M059J (cell line): ENCODE measurements around the gene UNG. TPM values are rescaled to one million over a fixed set of nuclear protein-coding genes. Genes with fewer than 3 reads are reported as not detected.
A peak's percentile ranks its signal among the peaks of the same experiment; 100 is the strongest.

ENCODE experiments used
- DNase-seq: peaks from one replicate; pipeline ENCODE4 v3.0.0-alpha.2; 2012; ENCODE audit warnings: low read depth
- total RNA-seq: library from RNA; depleted of rRNA; stranded (reverse); fragments of >200 nt; shearing (Covaris generic); gene quantifications from 2 replicates; pipeline ENCODE4 v1.2.3, GENCODE V29; 2014; rRNA removed

UNG gene
- total RNA-seq, 1 experiment from 2014 or later: 72.3 TPM

- peak; percentile 86 for DNase-seq
Observed at GRCh38 chr12:109154451-109155438, 57.3 kb downstream of the UNG start.

GRCh38 chr12:109156036-109156435, 58.6 kb downstream of the UNG start:
- DNase-seq: no peak

- no peak for DNase-seq
Observed at GRCh38 chr12:109156586-109156985, 59.2 kb downstream of the UNG start.

- DNase-seq: no peak
Observed at GRCh38 chr12:109157986-109158385, 60.6 kb downstream of the UNG start.

GRCh38 chr12:109160433-109160832, 63.0 kb downstream of the UNG start:
- no peak for DNase-seq

Other genes starting within 250 kb of the UNG start
- 10.5 and 20.1 TPM in 2 replicates for gene SSH1, start 240.0 kb upstream of the UNG start, total RNA-seq
- gene DAO, start 217.5 kb upstream of the UNG start, total RNA-seq: not detected in 2 replicates
- not detected in 2 replicates for gene SVOP, start 76.5 kb upstream of the UNG start, total RNA-seq
- gene USP30, start 45.0 kb upstream of the UNG start, total RNA-seq: 10.6 and 18.7 TPM in 2 replicates
- gene ALKBH2, start 4.1 kb upstream of the UNG start, total RNA-seq: 4.2 and 10.8 TPM in 2 replicates
- gene ACACB, start 19.0 kb downstream of the UNG start, total RNA-seq: 5.5 and 6.6 TPM in 2 replicates
- not detected in 2 replicates for gene FOXN4, start 211.7 kb downstream of the UNG start, total RNA-seq